Prostate gland (tissue), 2 donors: ENCODE results near the gene PDE9A.
"Not testable (repeated sequence)": the region's sequence is repeated elsewhere in the genome, so short reads cannot be mapped to it uniquely, and the experiment has no call there.

Source experiments
- POLR2AphosphoS5 ChIP-seq: sonication (generic); formaldehyde crosslinking; IDR thresholded peaks from one replicate; pipeline ENCODE4 v1.6.1; 2017; ENCODE audit warnings: antibody characterized with exemption
- TF ChIP-seq, protein P1 (sequence below), 4 experiments: fragments of 200-600 bp in 2 of 4; fragments of 450-650 bp in 2 of 4; sonication (generic) in 2 of 4; IDR thresholded peaks; 1 replicate in 3 of 4; 2 replicates in 1 of 4; pipeline ENCODE4 v1.5.1; 2016 to 2019; ENCODE audit warnings: antibody characterized with exemption in 4 of 4, mild to moderate bottlenecking in 2 of 4, moderate library complexity in 2 of 4

DNA sequence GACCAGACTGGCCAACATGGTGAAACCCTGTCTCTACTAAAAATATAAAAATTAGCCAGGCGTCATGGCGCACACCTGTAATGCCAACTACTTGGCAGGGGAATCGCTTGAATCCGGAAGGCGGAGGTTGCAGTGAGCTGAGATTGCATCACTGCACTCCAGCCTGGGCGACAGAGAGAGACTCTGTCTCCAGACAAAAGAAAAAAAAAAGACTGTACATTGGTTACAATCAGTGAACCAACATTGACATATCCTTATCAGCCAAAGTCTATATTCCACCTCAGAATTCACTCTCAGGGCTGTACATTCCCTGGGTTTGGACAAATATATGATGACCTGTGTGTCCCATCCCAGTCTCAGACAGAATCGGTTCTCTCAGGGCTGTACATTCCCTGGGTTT, 62.0 kb downstream of the PDE9A start:
- TF ChIP-seq, protein P1, sequence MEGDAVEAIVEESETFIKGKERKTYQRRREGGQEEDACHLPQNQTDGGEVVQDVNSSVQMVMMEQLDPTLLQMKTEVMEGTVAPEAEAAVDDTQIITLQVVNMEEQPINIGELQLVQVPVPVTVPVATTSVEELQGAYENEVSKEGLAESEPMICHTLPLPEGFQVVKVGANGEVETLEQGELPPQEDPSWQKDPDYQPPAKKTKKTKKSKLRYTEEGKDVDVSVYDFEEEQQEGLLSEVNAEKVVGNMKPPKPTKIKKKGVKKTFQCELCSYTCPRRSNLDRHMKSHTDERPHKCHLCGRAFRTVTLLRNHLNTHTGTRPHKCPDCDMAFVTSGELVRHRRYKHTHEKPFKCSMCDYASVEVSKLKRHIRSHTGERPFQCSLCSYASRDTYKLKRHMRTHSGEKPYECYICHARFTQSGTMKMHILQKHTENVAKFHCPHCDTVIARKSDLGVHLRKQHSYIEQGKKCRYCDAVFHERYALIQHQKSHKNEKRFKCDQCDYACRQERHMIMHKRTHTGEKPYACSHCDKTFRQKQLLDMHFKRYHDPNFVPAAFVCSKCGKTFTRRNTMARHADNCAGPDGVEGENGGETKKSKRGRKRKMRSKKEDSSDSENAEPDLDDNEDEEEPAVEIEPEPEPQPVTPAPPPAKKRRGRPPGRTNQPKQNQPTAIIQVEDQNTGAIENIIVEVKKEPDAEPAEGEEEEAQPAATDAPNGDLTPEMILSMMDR (IDR thresholded peaks at IDR 0.05): not testable (repeated sequence)
- not testable (repeated sequence) for TF ChIP-seq POLR2AphosphoS5
